ENCODE results near the gene GFRA4. TPM values are rescaled to one million over a fixed set of nuclear protein-coding genes. Genes with fewer than 3 reads are reported as not detected.

GFRA4 gene
- total RNA-seq, 1 experiment from 2014 or later, result not detected

GRCh38 chr20:3630429-3630828 lies 32.8 kb downstream of the GFRA4 start:
- Histone ChIP-seq H3K4me3 (ENCODE audit: low read depth in 2 of 2, low read length in 2 of 2) (no peak overlapping the region), H3K27me3 (ENCODE audit: control insufficient read depth, insufficient read depth, low read length) (no peaks in the 10 kb centered on the region), H3K36me3 (ENCODE audit: control insufficient read depth, insufficient read depth, low read length) (no peaks in the 10 kb centered on the region), H3K4me1 (ENCODE audit: control insufficient read depth, insufficient read depth, low read length) (no peaks in the 10 kb centered on the region), H3K27ac (ENCODE audit: low read length) (no peak overlapping the region), H3K9me3 (ENCODE audit: control insufficient read depth, insufficient read depth, low read depth, low read length) (no peaks in the 10 kb centered on the region)
- intact Hi-C loops (cut with micrococcal nuclease; ENCODE audit: unreplicated experiment) (no loop called here), in situ Hi-C loops (cut with HindIII; ENCODE audit: low pct_unique_long_range_greater_than_20kb, low sequenced_read_pairs) (no loop called here)
- no peak for ATAC-seq
- BruUV-seq (replicated peaks), result no TSS peak
- TF ChIP-seq, protein P1, sequence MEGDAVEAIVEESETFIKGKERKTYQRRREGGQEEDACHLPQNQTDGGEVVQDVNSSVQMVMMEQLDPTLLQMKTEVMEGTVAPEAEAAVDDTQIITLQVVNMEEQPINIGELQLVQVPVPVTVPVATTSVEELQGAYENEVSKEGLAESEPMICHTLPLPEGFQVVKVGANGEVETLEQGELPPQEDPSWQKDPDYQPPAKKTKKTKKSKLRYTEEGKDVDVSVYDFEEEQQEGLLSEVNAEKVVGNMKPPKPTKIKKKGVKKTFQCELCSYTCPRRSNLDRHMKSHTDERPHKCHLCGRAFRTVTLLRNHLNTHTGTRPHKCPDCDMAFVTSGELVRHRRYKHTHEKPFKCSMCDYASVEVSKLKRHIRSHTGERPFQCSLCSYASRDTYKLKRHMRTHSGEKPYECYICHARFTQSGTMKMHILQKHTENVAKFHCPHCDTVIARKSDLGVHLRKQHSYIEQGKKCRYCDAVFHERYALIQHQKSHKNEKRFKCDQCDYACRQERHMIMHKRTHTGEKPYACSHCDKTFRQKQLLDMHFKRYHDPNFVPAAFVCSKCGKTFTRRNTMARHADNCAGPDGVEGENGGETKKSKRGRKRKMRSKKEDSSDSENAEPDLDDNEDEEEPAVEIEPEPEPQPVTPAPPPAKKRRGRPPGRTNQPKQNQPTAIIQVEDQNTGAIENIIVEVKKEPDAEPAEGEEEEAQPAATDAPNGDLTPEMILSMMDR (IDR thresholded peaks at IDR 0.05), result no peak
- TF ChIP-seq POLR2AphosphoS5 (IDR thresholded peaks at IDR 0.05; ENCODE audit: low read depth, low read length), result no peak
- no peak for TF ChIP-seq REST (IDR thresholded peaks at IDR 0.05; ENCODE audit: insufficient read depth in 1 of 2, low read depth in 2 of 2, low read length in 1 of 2)
- TF ChIP-seq TCF7L2 (IDR thresholded peaks at IDR 0.05; ENCODE audit: low read depth, low read length), result no peak
- no peak for TF ChIP-seq SIN3A (IDR thresholded peaks at IDR 0.05; ENCODE audit: borderline replicate concordance, insufficient read depth, low read depth, low read length)
- CTCF ChIA-PET, result interaction anchor here (0.6 kb wide), 1 partner anchor 54 kb away, joined by 6 read pairs; no protein-coding TSS in a partner anchor
- POLR2A ChIA-PET, result interaction anchor here (0.6 kb wide), 1 partner anchor 850 kb away, joined by 5 read pairs; no protein-coding TSS in a partner anchor
- no peak for DNase-seq (ENCODE audit: low read depth, low spot score)

DNA sequence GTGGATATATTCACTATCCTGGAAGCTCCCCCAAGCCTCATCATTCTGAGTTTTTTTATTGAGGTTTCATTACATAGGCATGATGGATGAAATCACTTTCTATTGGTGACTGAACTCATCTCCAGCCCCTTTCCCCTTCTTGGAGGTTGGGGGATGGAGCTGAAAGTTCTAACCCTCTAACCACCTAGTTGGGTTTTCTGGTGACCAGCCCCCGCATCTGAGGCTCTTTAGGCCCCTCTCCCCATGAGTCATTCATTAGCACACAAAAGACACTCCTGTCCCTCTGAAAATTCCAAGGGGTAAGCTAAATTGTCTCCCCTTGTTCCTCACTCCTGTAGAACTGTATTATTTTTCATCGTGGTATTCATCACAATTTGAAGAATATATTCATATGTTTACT lies 33.3 kb downstream of the GFRA4 start:
- no peaks in the 10 kb centered on the region for H3K36me3 ChIP-seq (ENCODE audit: control insufficient read depth, insufficient read depth, low read length)
- BruUV-seq (replicated peaks), result no TSS peak
- ATAC-seq (no peak), DNase-seq (ENCODE audit: low read depth, low spot score) (no peak)
- intact Hi-C loops (cut with micrococcal nuclease; ENCODE audit: unreplicated experiment), result no loop called here
- no peaks in the 10 kb centered on the region for H3K9me3 ChIP-seq (ENCODE audit: control insufficient read depth, insufficient read depth, low read depth, low read length)
- ChIA-PET POLR2A (no interaction called here), CTCF (no interaction called here)
- TF ChIP-seq REST (IDR thresholded peaks at IDR 0.05; ENCODE audit: insufficient read depth in 1 of 2, low read depth in 2 of 2, low read length in 1 of 2) (no peak), SIN3A (IDR thresholded peaks at IDR 0.05; ENCODE audit: borderline replicate concordance, insufficient read depth, low read depth, low read length) (no peak), TCF7L2 (IDR thresholded peaks at IDR 0.05; ENCODE audit: low read depth, low read length) (no peak), POLR2AphosphoS5 (IDR thresholded peaks at IDR 0.05; ENCODE audit: low read depth, low read length) (no peak)
- TF ChIP-seq, protein P1 (IDR thresholded peaks at IDR 0.05), result no peak
- H3K27ac ChIP-seq (ENCODE audit: low read length), result no peak overlapping the region
- H3K4me3 ChIP-seq (ENCODE audit: low read depth in 2 of 2, low read length in 2 of 2), result no peak overlapping the region
- H3K27me3 ChIP-seq (ENCODE audit: control insufficient read depth, insufficient read depth, low read length), result no peaks in the 10 kb centered on the region
- H3K4me1 ChIP-seq (ENCODE audit: control insufficient read depth, insufficient read depth, low read length), result no peaks in the 10 kb centered on the region
- in situ Hi-C loops (cut with HindIII; ENCODE audit: low pct_unique_long_range_greater_than_20kb, low sequenced_read_pairs), result no loop called here
